ENCODE measurements around the gene LAMTOR2. TPM values are rescaled to one million over a fixed set of nuclear protein-coding genes. Genes with fewer than 3 reads are reported as not detected.
A peak's percentile ranks its signal among the peaks of the same experiment; 100 is the strongest.

Gene LAMTOR2
- total and polyA plus RNA-seq, 2 experiments from 2014 or later = 67.3 to 108 TPM

- no peak for TF ChIP-seq REST (IDR thresholded peaks at IDR 0.05; ENCODE audit: unreplicated experiment)
Observed at GRCh38 chr1:156073110-156073687, 18.6 kb downstream of the LAMTOR2 start (continued).

DNA sequence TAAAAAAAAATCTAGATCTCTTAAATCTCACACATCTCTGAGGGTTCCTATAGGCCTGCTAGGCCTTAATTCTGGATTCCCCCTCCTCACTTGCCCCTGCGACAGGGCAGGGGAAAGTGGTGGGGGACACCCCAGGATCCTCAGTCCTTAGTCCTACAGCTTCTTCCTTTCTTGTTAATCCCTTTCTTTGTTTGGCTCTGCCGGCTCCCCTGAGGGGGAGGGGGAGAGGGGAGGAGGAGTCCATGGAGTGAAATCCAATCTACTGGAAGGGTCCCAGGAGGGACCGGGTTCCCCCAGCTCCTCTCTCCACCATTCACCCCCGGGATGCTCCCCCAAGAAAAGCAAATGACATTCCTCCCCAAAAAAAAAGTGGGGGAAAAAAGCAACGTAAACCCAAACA, 19.2 kb downstream of the LAMTOR2 start:
- Histone ChIP-seq H3F3A (replicated peaks; ENCODE audit: low read depth) (peaks cover 50% of the 10 kb centered on the region), H3K9me2 (ENCODE audit: insufficient read depth) (no peaks in the 10 kb centered on the region), H3K27me3 (ENCODE audit: insufficient read depth) (no peaks in the 10 kb centered on the region), H4K20me1 (replicated peaks; ENCODE audit: insufficient read depth) (peaks cover 26% of the 10 kb centered on the region), H3K4me2 (peak overlapping the region; percentile 37; the same call in 1 of the 2 replicates), H3K4me3 (0 out of 2 replicates have a peak overlapping the region, but pooled peaks have one; percentile 22), H3K36me3 (ENCODE audit: insufficient read depth) (no peaks in the 10 kb centered on the region; the same call in 1 of the 2 replicates), H3K27ac (ENCODE audit: low read depth) (peak overlapping the region; percentile 21; the same call in 1 of the 2 replicates), H2AFZ (no peak overlapping the region), H3K4me1 (ENCODE audit: insufficient read depth) (peaks cover 68% of the 10 kb centered on the region), H3K79me2 (replicated peaks; ENCODE audit: insufficient read depth) (peaks cover 39% of the 10 kb centered on the region)
- peaks cover 77% of the 10 kb centered on the region for H3K4me1 Mint-ChIP-seq
- H3K27me3 Mint-ChIP-seq (ENCODE audit: insufficient read depth, low read depth, poor library complexity) = peaks cover 27% of the 10 kb centered on the region
- H3K36me3 Mint-ChIP-seq (ENCODE audit: low read depth) = peaks cover 67% of the 10 kb centered on the region
- peak overlapping the region; percentile 51 for H3K4me3 Mint-ChIP-seq
- peak overlapping the region; percentile 74 for H3K27ac Mint-ChIP-seq
- no peak; the same call in 1 of the 2 replicates for TF ChIP-seq CREB1 (CRISPR knock-in tag; IDR thresholded peaks at IDR 0.05; ENCODE audit: low read depth)
- peak; percentile 25; the same call in 1 of the 2 replicates for TF ChIP-seq POLR2AphosphoS5 (IDR thresholded peaks at IDR 0.05; ENCODE audit: low read depth)
- no peak for TF ChIP-seq EZH2 (IDR thresholded peaks at IDR 0.05; ENCODE audit: low read depth, unreplicated experiment)
- TF ChIP-seq NANOG (IDR thresholded peaks at IDR 0.05; ENCODE audit: borderline replicate concordance) = no peak
- TF ChIP-seq STAT1 (IDR thresholded peaks at IDR 0.05; ENCODE audit: unreplicated experiment) = no peak
- DNase-seq (ENCODE audit: low spot score) = peak; percentile 92
- H3K9me3 Mint-ChIP-seq = no peaks in the 10 kb centered on the region; the same call in 2 of the 3 replicates
- ATAC-seq = peak; percentile 51

DNA sequence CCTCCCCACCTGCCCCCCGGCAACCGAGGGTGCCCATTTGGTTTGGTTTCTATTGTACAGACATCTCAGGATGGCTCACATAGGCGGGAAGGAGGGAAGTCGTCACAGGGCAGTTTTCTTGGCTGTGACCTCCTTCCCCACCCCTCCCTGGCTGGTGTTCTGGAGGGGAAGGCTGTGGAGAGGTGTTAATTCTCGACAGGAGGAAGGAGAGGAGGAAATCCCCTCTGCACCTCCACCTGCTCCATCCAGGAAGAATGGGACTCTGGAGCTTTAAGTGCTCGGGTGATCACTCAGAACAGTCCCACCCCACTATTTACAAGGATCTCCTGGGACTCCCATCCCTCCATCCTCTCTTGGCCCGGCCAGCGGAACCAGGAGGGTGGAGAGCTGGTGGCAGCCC, 20.1 kb downstream of the LAMTOR2 start:
- Histone ChIP-seq H3K79me2 (replicated peaks; ENCODE audit: insufficient read depth) (peaks cover 48% of the 10 kb centered on the region), H3K9me2 (ENCODE audit: insufficient read depth) (no peaks in the 10 kb centered on the region), H3K4me1 (ENCODE audit: insufficient read depth) (peaks cover 77% of the 10 kb centered on the region), H3F3A (replicated peaks; ENCODE audit: low read depth) (peaks cover 55% of the 10 kb centered on the region), H4K20me1 (replicated peaks; ENCODE audit: insufficient read depth) (peaks cover 33% of the 10 kb centered on the region), H2AFZ (no peak overlapping the region), H3K27ac (ENCODE audit: low read depth) (peak overlapping the region; percentile 83), H3K36me3 (ENCODE audit: insufficient read depth) (no peaks in the 10 kb centered on the region; the same call in 1 of the 2 replicates), H3K4me2 (peak overlapping the region; percentile 99), H3K4me3 (peak overlapping the region; percentile 54; the same call in 1 of the 2 replicates), H3K27me3 (ENCODE audit: insufficient read depth) (no peaks in the 10 kb centered on the region)
- peaks cover 83% of the 10 kb centered on the region for H3K4me1 Mint-ChIP-seq
- H3K9me3 Mint-ChIP-seq = no peaks in the 10 kb centered on the region; the same call in 2 of the 3 replicates
- peaks cover 64% of the 10 kb centered on the region for H3K36me3 Mint-ChIP-seq (ENCODE audit: low read depth)
- DNase-seq (ENCODE audit: low spot score) (peak; percentile 45), ATAC-seq (peak; percentile 1; the same call in 2 of the 3 replicates)
- H3K27me3 Mint-ChIP-seq (ENCODE audit: insufficient read depth, low read depth, poor library complexity) = peaks cover 21% of the 10 kb centered on the region
- peak overlapping the region; percentile 50 for H3K27ac Mint-ChIP-seq
- peak overlapping the region; percentile 49 for H3K4me3 Mint-ChIP-seq
- TF ChIP-seq POLR2AphosphoS5 (IDR thresholded peaks at IDR 0.05; ENCODE audit: low read depth) (no peak), STAT1 (IDR thresholded peaks at IDR 0.05; ENCODE audit: unreplicated experiment) (no peak), ETS1 (IDR thresholded peaks at IDR 0.05) (no peak), ZNF114 (CRISPR knock-in tag; IDR thresholded peaks at IDR 0.05) (no peak), REST (IDR thresholded peaks at IDR 0.05; ENCODE audit: unreplicated experiment) (no peak), NANOG (IDR thresholded peaks at IDR 0.05; ENCODE audit: borderline replicate concordance) (no peak), EZH2 (IDR thresholded peaks at IDR 0.05; ENCODE audit: low read depth, unreplicated experiment) (no peak), CTCF (conservative IDR thresholded peaks at IDR 0.05; ENCODE audit: low read depth in 2 of 2) (no peak), EZH2phosphoT487 (IDR thresholded peaks at IDR 0.05; ENCODE audit: unreplicated experiment) (no peak), JUNB (IDR thresholded peaks at IDR 0.05; ENCODE audit: unreplicated experiment) (no peak), CREB1 (CRISPR knock-in tag; IDR thresholded peaks at IDR 0.05; ENCODE audit: low read depth) (no peak)
